ENCODE data around the gene RAD51B. TPM values are rescaled to one million over a fixed set of nuclear protein-coding genes. Genes with fewer than 3 reads are reported as not detected.

The RAD51B gene
- total RNA-seq, 1 experiment from 2014 or later, result 20.0 TPM

DNA sequence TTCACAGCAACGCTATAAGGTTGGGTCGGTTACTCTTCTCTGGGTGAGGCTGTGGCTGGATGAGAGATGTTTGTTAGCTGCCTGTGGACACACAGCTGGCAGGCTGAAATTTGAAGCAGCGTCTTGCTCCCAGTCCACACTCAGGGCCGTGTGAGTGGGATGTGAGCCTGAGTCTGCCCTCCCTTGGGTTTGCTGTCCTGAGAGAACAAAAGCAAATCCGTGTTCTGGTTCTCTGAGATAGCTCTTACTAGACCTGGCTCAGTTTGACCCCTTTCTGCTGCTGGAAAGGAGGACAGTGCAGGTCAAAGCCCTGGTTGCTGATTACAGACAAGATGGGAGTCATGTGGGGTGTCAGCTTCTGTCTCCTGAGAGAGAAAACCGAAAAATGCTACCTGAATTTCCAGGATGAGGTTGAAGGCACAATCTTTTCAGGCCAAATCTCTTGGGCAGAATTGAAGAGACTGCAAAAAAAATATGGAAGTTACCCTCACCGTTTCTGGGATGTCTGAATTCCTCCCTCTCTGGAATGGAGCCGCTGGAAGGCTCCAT is 702.5 kb downstream of the RAD51B start:
- H3K27me3 ChIP-seq (ENCODE audit: insufficient read depth, low read length), result no peaks in the 10 kb centered on the region
- TF ChIP-seq POLR2A (IDR thresholded peaks at IDR 0.05; ENCODE audit: borderline replicate concordance, extremely low read depth, insufficient read depth, insufficient read length) (no peak), ELF1 (IDR thresholded peaks at IDR 0.05; ENCODE audit: borderline replicate concordance, low read depth) (no peak), ZFX (IDR thresholded peaks at IDR 0.05) (no peak), EGR1 (IDR thresholded peaks at IDR 0.05; ENCODE audit: low read depth) (no peak), CEBPB (IDR thresholded peaks at IDR 0.05; ENCODE audit: low read depth) (no peak), CBX3 (IDR thresholded peaks at IDR 0.05; ENCODE audit: low read depth) (no peak), SRF (IDR thresholded peaks at IDR 0.05; ENCODE audit: low read depth) (no peak), SIN3A (IDR thresholded peaks at IDR 0.05; ENCODE audit: low read depth) (no peak), JUND (IDR thresholded peaks at IDR 0.05) (no peak), TCF7L2 (IDR thresholded peaks at IDR 0.05; ENCODE audit: borderline replicate concordance, extremely low read depth, insufficient read depth, insufficient read length) (no peak), EZH2 (IDR thresholded peaks at IDR 0.05) (no peak), YY1 (IDR thresholded peaks at IDR 0.05; ENCODE audit: extremely low read depth, insufficient replicate concordance, low read depth, low read length) (no peak)
- TF ChIP-seq, protein P1, sequence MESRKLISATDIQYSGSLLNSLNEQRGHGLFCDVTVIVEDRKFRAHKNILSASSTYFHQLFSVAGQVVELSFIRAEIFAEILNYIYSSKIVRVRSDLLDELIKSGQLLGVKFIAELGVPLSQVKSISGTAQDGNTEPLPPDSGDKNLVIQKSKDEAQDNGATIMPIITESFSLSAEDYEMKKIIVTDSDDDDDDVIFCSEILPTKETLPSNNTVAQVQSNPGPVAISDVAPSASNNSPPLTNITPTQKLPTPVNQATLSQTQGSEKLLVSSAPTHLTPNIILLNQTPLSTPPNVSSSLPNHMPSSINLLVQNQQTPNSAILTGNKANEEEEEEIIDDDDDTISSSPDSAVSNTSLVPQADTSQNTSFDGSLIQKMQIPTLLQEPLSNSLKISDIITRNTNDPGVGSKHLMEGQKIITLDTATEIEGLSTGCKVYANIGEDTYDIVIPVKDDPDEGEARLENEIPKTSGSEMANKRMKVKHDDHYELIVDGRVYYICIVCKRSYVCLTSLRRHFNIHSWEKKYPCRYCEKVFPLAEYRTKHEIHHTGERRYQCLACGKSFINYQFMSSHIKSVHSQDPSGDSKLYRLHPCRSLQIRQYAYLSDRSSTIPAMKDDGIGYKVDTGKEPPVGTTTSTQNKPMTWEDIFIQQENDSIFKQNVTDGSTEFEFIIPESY (IDR thresholded peaks at IDR 0.05; ENCODE audit: extremely low read depth, insufficient replicate concordance, low read length), result no peak
- TF ChIP-seq, protein P2, sequence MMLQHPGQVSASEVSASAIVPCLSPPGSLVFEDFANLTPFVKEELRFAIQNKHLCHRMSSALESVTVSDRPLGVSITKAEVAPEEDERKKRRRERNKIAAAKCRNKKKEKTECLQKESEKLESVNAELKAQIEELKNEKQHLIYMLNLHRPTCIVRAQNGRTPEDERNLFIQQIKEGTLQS (IDR thresholded peaks at IDR 0.05), result no peak
- TF ChIP-seq, protein P3, sequence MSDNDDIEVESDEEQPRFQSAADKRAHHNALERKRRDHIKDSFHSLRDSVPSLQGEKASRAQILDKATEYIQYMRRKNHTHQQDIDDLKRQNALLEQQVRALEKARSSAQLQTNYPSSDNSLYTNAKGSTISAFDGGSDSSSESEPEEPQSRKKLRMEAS (IDR thresholded peaks at IDR 0.05), result no peak
- ChIA-PET POLR2A (interaction anchor here (0.9 to 1.8 kb wide), 3 partner anchors 25 to 266 kb away, joined by 3 to 4 read pairs (median 3); no protein-coding TSS in a partner anchor), RAD21 (ENCODE audit: low non-redundant PET in 1 of 2, low total read pairs in 2 of 2, uncharacterized antibody in 2 of 2, unreplicated experiment in 2 of 2) (no interaction called here), CTCF (no interaction called here)
- ATAC-seq, result no peak
- no peaks in the 10 kb centered on the region for H3K79me2 ChIP-seq (ENCODE audit: insufficient read depth, low read length)
- no peaks in the 10 kb centered on the region for H4K20me1 ChIP-seq (ENCODE audit: insufficient read depth)
- peak overlapping the region; percentile 65; the same call in 1 of the 2 replicates for H3K4me2 ChIP-seq (ENCODE audit: low read length)
- H3K9me3 ChIP-seq (ENCODE audit: control insufficient read depth in 1 of 2, insufficient read depth in 1 of 2, low read depth in 1 of 2, low read length in 2 of 2), result no peaks in the 10 kb centered on the region
- H3K4me1 ChIP-seq (ENCODE audit: control insufficient read depth in 1 of 2, insufficient read depth in 2 of 2, low read length in 2 of 2), result peaks cover 59 to 63% of the 10 kb centered on the region in 2 experiments
- H3K27ac ChIP-seq (ENCODE audit: low read depth, low read length), result no peak overlapping the region
- BruUV-seq (replicated peaks), result no TSS peak
- intact Hi-C loops (cut with micrococcal nuclease), result no loop called here
- H3K9ac ChIP-seq (ENCODE audit: low read length), result peak overlapping the region; percentile 37
- no peaks in the 10 kb centered on the region for H3K36me3 ChIP-seq (ENCODE audit: control insufficient read depth in 1 of 2, insufficient read depth in 2 of 2, low read length in 2 of 2)
- no peaks in the 10 kb centered on the region for H3K9me2 ChIP-seq (ENCODE audit: insufficient read depth)
- no peak overlapping the region for H3K4me3 ChIP-seq (replicated peaks in 1 of 2; ENCODE audit: low read depth in 1 of 2, low read length in 2 of 2)
- DNase-seq (ENCODE audit: low read depth, low spot score), result no peak
- H2AFZ ChIP-seq (ENCODE audit: low read depth, low read length, poor library complexity, severe bottlenecking), result no peak overlapping the region

Measured in HCT116 (cell line).